Memory B cell (primary cell): Measurements from ENCODE around the gene GLOD4.
A peak's percentile ranks its signal among the peaks of the same experiment; 100 is the strongest.
"Not testable (repeated sequence)": the region's sequence is repeated elsewhere in the genome, so short reads cannot be mapped to it uniquely, and the experiment has no call there.

ENCODE experiments used
- ATAC-seq: fragments of 150-1000 bp; cut with Tn5 transposase; 2 replicates; pipeline ENCODE4 v1.10.0; 2021; ENCODE audit warnings: low read depth, mild to moderate bottlenecking, moderate library complexity
- DNase-seq, 2 donors: peaks; one replicate each; pipeline ENCODE4 v3.0.0; 2022; ENCODE audit warnings: low spot score in 2 of 2
- H3K27ac Mint-ChIP-seq: one replicate; pipeline ENCODE4 v1.8.0; 2022; ENCODE audit warnings: mild to moderate bottlenecking, moderate library complexity, mixed read lengths
- H3K27me3 Mint-ChIP-seq: one replicate; pipeline ENCODE4 v1.8.0; 2022; ENCODE audit warnings: mixed read lengths
- H3K36me3 Mint-ChIP-seq: one replicate; pipeline ENCODE4 v1.8.0; 2022; ENCODE audit warnings: mild to moderate bottlenecking, mixed read lengths
- H3K4me1 Mint-ChIP-seq: one replicate; pipeline ENCODE4 v1.8.0; 2022; ENCODE audit warnings: mixed read lengths
- H3K4me3 Mint-ChIP-seq: one replicate; pipeline ENCODE4 v1.8.0; 2022; ENCODE audit warnings: mild to moderate bottlenecking, moderate library complexity, mixed read lengths
- H3K9me3 Mint-ChIP-seq: one replicate; pipeline ENCODE4 v1.8.0; 2022; ENCODE audit warnings: mixed read lengths

GLOD4 gene

GRCh38 chr17:796609-797008 lies 14.5 kb upstream of the GLOD4 start:
- ATAC-seq (no peak), DNase-seq (no peak)
- no peaks in the 10 kb centered on the region for H3K9me3 Mint-ChIP-seq
- H3K27me3 Mint-ChIP-seq: no peaks in the 10 kb centered on the region
- no peaks in the 10 kb centered on the region for H3K4me1 Mint-ChIP-seq
- H3K36me3 Mint-ChIP-seq: peaks cover 2% of the 10 kb centered on the region
- no peak overlapping the region for H3K27ac Mint-ChIP-seq
- no peak overlapping the region for H3K4me3 Mint-ChIP-seq

- Mint-ChIP-seq H3K4me1 (peaks cover 3% of the 10 kb centered on the region), H3K27me3 (no peaks in the 10 kb centered on the region), H3K36me3 (peaks cover 9% of the 10 kb centered on the region), H3K27ac (no peak overlapping the region), H3K4me3 (no peak overlapping the region), H3K9me3 (peaks cover 1% of the 10 kb centered on the region)
- no peak for ATAC-seq
- no peak for DNase-seq
Measured at GRCh38 chr17:795721-796120, 13.6 kb upstream of the GLOD4 start.

DNA sequence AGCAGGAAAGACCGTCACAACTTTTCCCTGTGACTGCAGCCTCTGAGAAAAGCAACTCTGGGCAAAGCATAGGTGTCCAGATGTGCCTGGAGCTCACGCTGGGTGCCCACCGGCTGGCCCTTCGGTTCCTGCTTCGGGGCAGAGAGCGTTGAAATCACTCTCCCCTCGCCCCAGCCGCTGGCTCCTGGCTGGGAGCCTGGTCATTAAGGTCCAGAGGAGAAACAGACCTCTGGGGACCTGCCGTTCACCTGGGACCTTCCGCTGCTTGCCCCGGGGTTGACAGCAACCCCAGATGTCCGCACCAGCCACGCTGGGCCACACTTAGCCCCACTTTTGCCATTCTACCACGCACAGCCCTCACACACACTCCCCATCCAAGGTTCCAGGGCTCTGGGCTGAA lies 13.2 kb upstream of the GLOD4 start:
- no peak overlapping the region for H3K4me3 Mint-ChIP-seq
- no peak for ATAC-seq
- H3K4me1 Mint-ChIP-seq: peaks cover 3% of the 10 kb centered on the region
- H3K27ac Mint-ChIP-seq: no peak overlapping the region
- no peak for DNase-seq
- H3K36me3 Mint-ChIP-seq: peaks cover 9% of the 10 kb centered on the region
- H3K27me3 Mint-ChIP-seq: no peaks in the 10 kb centered on the region
- peaks cover 1% of the 10 kb centered on the region for H3K9me3 Mint-ChIP-seq

- Mint-ChIP-seq H3K27me3 (no peaks in the 10 kb centered on the region), H3K4me3 (no peak overlapping the region), H3K4me1 (peaks cover 3% of the 10 kb centered on the region), H3K27ac (no peak overlapping the region), H3K9me3 (peaks cover 1% of the 10 kb centered on the region), H3K36me3 (peaks cover 11% of the 10 kb centered on the region)
- ATAC-seq (peak; percentile 88), DNase-seq (peak; percentile 25 to 35)
Measured at GRCh38 chr17:794876-795275, 12.8 kb upstream of the GLOD4 start.

- Mint-ChIP-seq H3K27ac (no peak overlapping the region), H3K4me3 (no peak overlapping the region), H3K36me3 (peaks cover 16% of the 10 kb centered on the region), H3K4me1 (peaks cover 3% of the 10 kb centered on the region), H3K9me3 (peaks cover 1% of the 10 kb centered on the region), H3K27me3 (no peaks in the 10 kb centered on the region)
- no peak for ATAC-seq
- DNase-seq: no peak
Measured at GRCh38 chr17:792277-792676, 10.2 kb upstream of the GLOD4 start.

DNA sequence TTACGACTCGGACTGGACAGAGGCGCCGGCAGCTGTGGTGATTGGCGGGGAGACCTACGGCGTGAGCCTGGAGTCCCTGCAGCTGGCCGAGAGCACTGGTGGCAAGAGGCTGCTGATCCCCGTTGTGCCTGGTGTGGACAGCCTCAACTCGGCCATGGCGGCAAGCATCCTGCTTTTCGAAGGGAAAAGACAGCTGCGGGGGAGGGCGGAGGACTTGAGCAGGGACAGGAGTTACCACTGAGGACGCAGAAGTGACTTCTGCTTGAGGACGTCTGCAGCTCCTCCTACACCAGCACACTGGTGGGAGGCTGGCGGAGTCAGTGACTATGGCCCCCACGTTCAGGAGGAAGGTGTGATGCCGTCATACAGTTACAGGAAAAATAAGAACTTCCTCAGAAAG lies 9.7 kb upstream of the GLOD4 start:
- Mint-ChIP-seq H3K9me3 (peaks cover 1% of the 10 kb centered on the region), H3K36me3 (peaks cover 18% of the 10 kb centered on the region), H3K27ac (no peak overlapping the region), H3K4me3 (no peak overlapping the region), H3K27me3 (no peaks in the 10 kb centered on the region), H3K4me1 (peaks cover 3% of the 10 kb centered on the region)
- DNase-seq (no peak), ATAC-seq (no peak)

DNA sequence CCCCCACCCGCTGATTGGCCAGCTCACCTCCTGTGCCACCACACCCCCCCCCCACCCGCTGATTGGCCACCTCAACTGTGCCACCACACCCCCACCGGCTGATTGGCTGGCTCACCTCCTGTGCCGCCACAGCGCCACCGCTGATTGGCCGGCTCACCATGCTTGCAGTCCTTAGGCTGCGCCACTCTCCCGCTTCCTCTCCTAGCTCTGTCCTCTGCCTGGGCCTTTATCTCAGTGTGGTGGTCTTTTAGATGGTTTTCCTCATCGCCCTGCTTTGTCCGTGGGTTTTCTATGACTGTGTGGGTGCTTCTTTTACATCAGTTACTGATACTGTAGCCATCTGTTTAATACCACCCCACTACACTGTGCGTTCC lies 8.8 kb upstream of the GLOD4 start:
- H3K4me3 Mint-ChIP-seq, H3K9me3 Mint-ChIP-seq, H3K27me3 Mint-ChIP-seq, H3K4me1 Mint-ChIP-seq, ATAC-seq, DNase-seq: not testable (repeated sequence)
- peaks cover 18% of the 10 kb centered on the region for H3K36me3 Mint-ChIP-seq
- peak overlapping the region; percentile 89 for H3K27ac Mint-ChIP-seq

DNA sequence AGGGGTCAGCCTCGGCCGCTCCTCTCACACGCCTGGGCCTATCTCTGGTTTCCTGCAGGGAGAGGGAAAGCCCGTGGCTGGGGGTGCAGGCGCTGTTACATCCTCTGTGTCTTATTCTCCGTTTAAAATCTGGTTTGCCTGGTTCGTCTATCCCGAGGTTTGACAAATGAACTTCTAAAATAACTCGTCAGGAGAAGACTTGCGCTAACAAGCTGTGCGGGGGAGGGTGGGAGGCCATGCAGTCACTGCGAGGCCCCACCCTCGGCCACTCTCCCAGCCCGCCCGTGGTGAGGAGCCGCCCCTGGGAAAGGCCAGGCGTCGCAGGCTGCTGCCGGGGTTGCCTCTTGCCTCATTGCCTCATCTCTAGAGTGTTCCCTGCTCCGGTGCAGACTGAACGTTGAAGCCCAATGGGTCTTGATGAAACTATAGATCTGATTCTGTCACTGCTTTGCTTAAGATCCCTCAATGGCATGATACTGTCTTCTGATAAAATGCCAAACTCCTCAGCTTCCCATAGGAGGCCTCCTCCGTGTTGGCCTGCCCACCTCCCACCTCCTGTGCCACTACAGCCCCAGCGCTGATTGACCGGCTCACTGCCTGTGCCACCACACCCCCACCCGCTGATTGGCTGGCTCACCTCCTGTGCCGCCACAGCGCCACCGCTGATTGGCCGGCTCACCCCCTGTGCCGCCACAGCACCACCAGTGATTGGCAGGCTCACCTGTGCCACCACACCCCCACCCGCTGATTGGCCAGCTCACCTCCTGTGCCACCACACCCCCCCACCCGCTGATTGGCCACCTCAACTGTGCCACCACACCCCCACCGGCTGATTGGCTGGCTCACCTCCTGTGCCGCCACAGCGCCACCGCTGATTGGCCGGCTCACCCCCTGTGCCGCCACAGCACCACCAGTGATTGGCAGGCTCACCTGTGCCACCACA lies 8.1 kb upstream of the GLOD4 start:
- not testable (repeated sequence) for DNase-seq, H3K9me3 Mint-ChIP-seq, ATAC-seq, H3K4me3 Mint-ChIP-seq, H3K4me1 Mint-ChIP-seq, H3K27me3 Mint-ChIP-seq
- peak overlapping the region; percentile 89 for H3K27ac Mint-ChIP-seq
- peaks cover 18% of the 10 kb centered on the region for H3K36me3 Mint-ChIP-seq

DNA sequence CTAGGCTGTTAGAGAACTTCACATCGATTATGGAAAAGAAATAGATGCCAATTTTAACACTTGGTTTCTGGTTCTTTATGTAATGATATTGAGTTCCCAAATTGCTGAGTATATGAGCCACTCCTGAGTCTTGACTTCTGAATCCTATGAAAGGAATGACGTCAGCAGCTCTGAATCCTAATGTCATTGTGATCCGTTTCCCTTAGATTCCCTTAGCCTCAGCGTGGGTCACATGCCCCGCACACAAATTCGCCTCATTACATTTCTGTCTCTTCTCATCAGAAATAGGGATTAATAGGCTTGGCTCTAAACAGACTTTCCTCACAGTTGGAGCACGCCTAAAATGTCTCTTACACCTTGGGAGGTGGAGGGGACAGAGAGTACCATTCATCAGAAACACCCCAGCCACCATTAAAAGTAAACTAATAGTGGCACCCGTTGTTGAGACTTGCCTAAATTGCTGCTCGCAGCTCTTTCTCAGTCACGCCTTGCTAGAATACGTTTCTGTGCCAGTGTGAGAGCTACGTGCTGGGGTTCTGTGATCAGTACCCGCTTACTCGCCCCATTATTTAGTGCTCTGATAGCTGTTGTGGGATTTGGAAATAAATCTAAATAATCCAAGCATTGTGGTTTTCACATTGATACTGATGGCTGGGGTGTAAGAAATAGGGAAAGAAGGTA lies 7.2 kb upstream of the GLOD4 start:
- ATAC-seq (no peak), DNase-seq (no peak)
- H3K27ac Mint-ChIP-seq: no peak overlapping the region

GRCh38 chr17:788551-788950 lies 6.5 kb upstream of the GLOD4 start:
- ATAC-seq (no peak), DNase-seq (no peak)
- H3K4me3 Mint-ChIP-seq: no peak overlapping the region
- peaks cover 18% of the 10 kb centered on the region for H3K36me3 Mint-ChIP-seq
- H3K9me3 Mint-ChIP-seq: peaks cover 1% of the 10 kb centered on the region
- no peak overlapping the region for H3K27ac Mint-ChIP-seq
- no peaks in the 10 kb centered on the region for H3K27me3 Mint-ChIP-seq
- H3K4me1 Mint-ChIP-seq: peaks cover 5% of the 10 kb centered on the region

More for the DNA sequence above, 7.2 kb upstream of the GLOD4 start:
- peaks cover 1% of the 10 kb centered on the region for H3K9me3 Mint-ChIP-seq
- peaks cover 18% of the 10 kb centered on the region for H3K36me3 Mint-ChIP-seq
- H3K4me1 Mint-ChIP-seq: peaks cover 3% of the 10 kb centered on the region
- H3K4me3 Mint-ChIP-seq: no peak overlapping the region
- no peaks in the 10 kb centered on the region for H3K27me3 Mint-ChIP-seq

DNA sequence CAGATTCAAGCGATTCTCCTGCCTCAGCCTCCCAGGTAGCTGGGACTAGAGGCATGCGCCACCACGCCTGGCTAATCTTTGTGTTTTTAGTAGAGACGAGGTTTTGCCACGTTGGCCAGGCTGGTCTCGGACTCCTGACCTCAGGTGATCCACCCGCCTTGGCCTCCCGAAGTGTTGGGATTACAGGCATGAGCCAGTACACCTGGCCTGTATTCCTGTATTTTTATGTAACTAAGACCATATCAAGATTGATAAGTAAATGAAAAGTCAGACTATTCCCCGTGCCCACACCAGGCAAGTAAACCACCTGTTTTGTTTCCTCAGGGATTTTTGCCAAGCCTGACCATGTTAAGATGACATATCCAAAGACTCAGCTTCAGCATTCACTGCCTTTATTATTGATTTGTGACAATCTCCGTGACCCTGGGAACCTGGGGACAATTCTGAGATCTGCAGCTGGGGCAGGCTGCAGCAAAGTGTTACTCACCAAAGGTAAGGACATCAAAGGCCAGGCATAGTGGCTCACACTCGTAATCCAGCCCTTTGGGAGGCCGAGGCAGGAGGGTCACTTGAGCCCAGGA lies 5.7 kb upstream of the GLOD4 start:
- Mint-ChIP-seq H3K27me3 (no peaks in the 10 kb centered on the region), H3K4me3 (no peak overlapping the region), H3K9me3 (peaks cover 1% of the 10 kb centered on the region), H3K27ac (no peak overlapping the region), H3K36me3 (peaks cover 18% of the 10 kb centered on the region), H3K4me1 (peaks cover 8% of the 10 kb centered on the region)
- no peak for ATAC-seq
- DNase-seq: no peak

DNA sequence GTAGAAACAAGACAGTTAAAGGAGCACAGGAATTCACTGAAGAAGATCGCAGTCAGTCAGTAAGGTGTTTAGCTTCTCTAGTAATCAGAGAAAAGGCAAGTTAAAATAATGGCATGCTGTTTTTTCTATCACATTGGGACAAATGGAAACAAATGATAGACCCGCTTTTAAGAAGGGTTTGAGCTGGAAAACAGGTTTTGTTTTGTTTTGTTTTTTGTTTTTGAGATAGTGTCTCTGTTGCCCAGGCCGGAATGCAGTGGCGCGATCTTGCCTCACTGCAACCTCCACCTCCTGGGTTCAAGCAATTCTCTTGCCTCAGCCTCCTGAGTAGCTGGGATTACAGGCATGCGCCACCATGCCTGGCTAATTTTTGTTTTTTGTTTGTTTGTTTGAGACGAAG lies 3.8 kb upstream of the GLOD4 start:
- not testable (repeated sequence) for H3K9me3 Mint-ChIP-seq, H3K27me3 Mint-ChIP-seq, H3K4me3 Mint-ChIP-seq, H3K27ac Mint-ChIP-seq, ATAC-seq, DNase-seq
- Mint-ChIP-seq H3K36me3 (peaks cover 14% of the 10 kb centered on the region), H3K4me1 (peaks cover 17% of the 10 kb centered on the region)

DNA sequence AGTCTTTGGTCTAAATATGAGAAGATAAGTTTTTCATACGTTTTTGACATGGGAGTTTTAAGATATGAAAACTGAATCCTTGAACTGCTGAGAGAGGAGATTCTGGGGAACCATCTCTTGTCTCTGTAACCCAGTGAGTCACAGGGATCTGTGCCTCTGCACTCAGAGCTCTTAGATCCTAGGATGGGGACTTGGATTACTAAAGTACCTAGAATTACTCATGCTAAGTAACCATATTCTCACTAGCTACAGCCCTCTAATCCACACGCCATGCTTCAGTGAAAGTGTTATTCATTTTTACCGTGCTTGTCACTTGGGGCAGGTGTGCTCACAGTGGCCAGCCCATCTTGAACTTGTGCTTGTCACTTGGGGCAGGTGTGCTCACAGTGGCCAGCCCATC lies 2.1 kb upstream of the GLOD4 start:
- no peak for DNase-seq
- H3K27ac Mint-ChIP-seq: no peak overlapping the region
- peaks cover 9% of the 10 kb centered on the region for H3K36me3 Mint-ChIP-seq

GRCh38 chr17:778096-778495 lies 4.0 kb downstream of the GLOD4 start:
- Mint-ChIP-seq H3K4me3 (no peak overlapping the region), H3K27ac (no peak overlapping the region), H3K4me1 (peaks cover 23% of the 10 kb centered on the region), H3K9me3 (no peaks in the 10 kb centered on the region), H3K36me3 (peaks cover 25% of the 10 kb centered on the region), H3K27me3 (no peaks in the 10 kb centered on the region)
- ATAC-seq: no peak
- no peak for DNase-seq

More for the DNA sequence above, 2.1 kb upstream of the GLOD4 start:
- Mint-ChIP-seq H3K9me3 (no peaks in the 10 kb centered on the region), H3K27me3 (no peaks in the 10 kb centered on the region), H3K4me1 (peaks cover 20% of the 10 kb centered on the region), H3K4me3 (peak overlapping the region; percentile 44)
- ATAC-seq: no peak
